Measurements from ENCODE around the gene GDPD3. TPM values are rescaled to one million over a fixed set of nuclear protein-coding genes. Genes with fewer than 3 reads are reported as not detected.

Gene GDPD3
- total and polyA plus RNA-seq, 2 of the 13 experiments (the other 11 are each of a cell fraction or from before 2014, with no cell fraction given) = 18.7 to 20.6 TPM

GRCh38 chr16:30065943-30066760, 47.2 kb downstream of the GDPD3 start (continued):
- TF ChIP-seq ZBTB40 (IDR thresholded peaks at IDR 0.05) = no peak
- no peak for TF ChIP-seq ZBTB40 (CRISPR knock-in tag; IDR thresholded peaks at IDR 0.05)
- TF ChIP-seq ZNF331 (CRISPR knock-in tag; IDR thresholded peaks at IDR 0.05) = no peak
- TF ChIP-seq ZNF432 (CRISPR knock-in tag; IDR thresholded peaks at IDR 0.05; ENCODE audit: borderline replicate concordance) = no peak
- no peak for TF ChIP-seq POGK (CRISPR knock-in tag; conservative IDR thresholded peaks at IDR 0.05)
- TF ChIP-seq KAT2B (IDR thresholded peaks at IDR 0.05; ENCODE audit: borderline replicate concordance, low read depth, low read length) = no peak
- no peak for TF ChIP-seq ZNF775 (CRISPR knock-in tag; IDR thresholded peaks at IDR 0.05; ENCODE audit: borderline replicate concordance)
- TF ChIP-seq ERF (CRISPR knock-in tag; IDR thresholded peaks at IDR 0.05) = no peak
- 0 out of 2 replicates have a peak, but pooled peaks have one; percentile 2 for TF ChIP-seq PITX1 (CRISPR knock-in tag; IDR thresholded peaks at IDR 0.05)
- no peak for TF ChIP-seq ZHX1 (CRISPR knock-in tag; IDR thresholded peaks at IDR 0.05; ENCODE audit: low read depth)
- 0 out of 2 replicates have a peak, but pooled peaks have one; percentile 52 for TF ChIP-seq ZBTB34 (CRISPR knock-in tag; IDR thresholded peaks at IDR 0.05)
- TF ChIP-seq NR3C1 (CRISPR knock-in tag; IDR thresholded peaks at IDR 0.05) = no peak
- TF ChIP-seq KAT7 (CRISPR knock-in tag; IDR thresholded peaks at IDR 0.05; ENCODE audit: borderline replicate concordance) = 0 out of 2 replicates have a peak, but pooled peaks have one; percentile 71

Measured in HepG2 (cell line).